Body of pancreas (tissue), 4 donors: ENCODE measurements around the gene EDN2.

Experiments
- POLR2A ChIP-seq, 3 donors: fragments of 450-650 bp; IDR thresholded peaks; one replicate each; pipeline ENCODE4 v1.6.1; 2016; ENCODE audit warnings: antibody characterized with exemption in 3 of 3, mild to moderate bottlenecking in 2 of 3
- TF ChIP-seq, protein P1 (sequence below), 7 experiments: fragments of 450-650 bp in 4 of 7; fragments of 200-600 bp in 3 of 7; sonication (generic) in 3 of 7; IDR thresholded peaks; one replicate each; pipeline ENCODE4 v1.5.1; 2016 to 2019; ENCODE audit warnings: antibody characterized with exemption in 7 of 7

DNA sequence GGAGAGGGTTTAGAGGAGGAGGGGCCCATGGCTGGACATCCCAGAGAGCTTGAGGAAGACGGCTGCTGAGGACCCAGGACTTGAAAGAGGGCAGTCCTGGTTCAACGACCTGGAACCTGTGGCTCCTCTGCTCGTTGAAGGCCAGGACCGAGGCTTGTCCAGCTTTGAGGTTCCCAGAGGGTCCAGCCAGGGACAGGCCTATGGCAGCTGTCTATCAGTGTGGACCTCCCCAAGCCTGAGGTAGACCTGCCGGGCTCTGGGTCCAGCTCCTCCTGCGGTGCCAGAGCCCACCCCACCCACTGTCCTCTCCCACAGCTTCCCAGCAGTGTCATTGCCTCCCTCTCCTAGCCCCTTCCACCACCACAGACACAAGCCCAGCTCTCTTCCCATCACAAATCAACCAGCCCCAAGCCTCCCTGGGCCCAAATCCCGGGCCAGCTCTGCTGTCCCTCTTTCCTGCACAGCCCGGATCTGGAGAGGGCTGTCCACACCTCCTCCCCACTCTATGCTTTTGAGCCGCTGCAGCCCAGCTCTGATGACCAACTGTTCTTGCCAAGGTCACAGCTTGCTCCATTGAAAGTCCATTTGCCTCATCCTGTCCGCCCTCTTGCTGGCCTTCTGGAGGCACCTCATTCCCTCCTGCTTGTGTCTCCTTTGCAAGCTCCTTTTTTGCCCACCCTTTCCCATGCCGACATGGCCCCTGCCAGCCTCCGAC lies 48.7 kb upstream of the EDN2 start:
- TF ChIP-seq, protein P1, sequence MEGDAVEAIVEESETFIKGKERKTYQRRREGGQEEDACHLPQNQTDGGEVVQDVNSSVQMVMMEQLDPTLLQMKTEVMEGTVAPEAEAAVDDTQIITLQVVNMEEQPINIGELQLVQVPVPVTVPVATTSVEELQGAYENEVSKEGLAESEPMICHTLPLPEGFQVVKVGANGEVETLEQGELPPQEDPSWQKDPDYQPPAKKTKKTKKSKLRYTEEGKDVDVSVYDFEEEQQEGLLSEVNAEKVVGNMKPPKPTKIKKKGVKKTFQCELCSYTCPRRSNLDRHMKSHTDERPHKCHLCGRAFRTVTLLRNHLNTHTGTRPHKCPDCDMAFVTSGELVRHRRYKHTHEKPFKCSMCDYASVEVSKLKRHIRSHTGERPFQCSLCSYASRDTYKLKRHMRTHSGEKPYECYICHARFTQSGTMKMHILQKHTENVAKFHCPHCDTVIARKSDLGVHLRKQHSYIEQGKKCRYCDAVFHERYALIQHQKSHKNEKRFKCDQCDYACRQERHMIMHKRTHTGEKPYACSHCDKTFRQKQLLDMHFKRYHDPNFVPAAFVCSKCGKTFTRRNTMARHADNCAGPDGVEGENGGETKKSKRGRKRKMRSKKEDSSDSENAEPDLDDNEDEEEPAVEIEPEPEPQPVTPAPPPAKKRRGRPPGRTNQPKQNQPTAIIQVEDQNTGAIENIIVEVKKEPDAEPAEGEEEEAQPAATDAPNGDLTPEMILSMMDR (IDR thresholded peaks at IDR 0.05): no peak
- no peak for TF ChIP-seq POLR2A (IDR thresholded peaks at IDR 0.05)
